NCI-H2029 (cell line): ENCODE data around the gene C3orf22.
A peak's percentile ranks its signal among the peaks of the same experiment; 100 is the strongest.

Experiments
- DNase-seq: peaks from one replicate; lab custom pipeline; 2025; lab: John Stamatoyannopoulos, UW

Gene C3orf22

GRCh38 chr3:126512026-126512425, 46.7 kb downstream of the C3orf22 start:
- DNase-seq: no peak

GRCh38 chr3:126511291-126511690, 47.4 kb downstream of the C3orf22 start:
- no peak for DNase-seq

GRCh38 chr3:126510308-126510910, 48.3 kb downstream of the C3orf22 start:
- no peak for DNase-seq

- peak; percentile 42 for DNase-seq
Observed at GRCh38 chr3:126509597-126510307, 49.0 kb downstream of the C3orf22 start.

- DNase-seq: no peak
Observed at GRCh38 chr3:126508564-126508964, 50.2 kb downstream of the C3orf22 start.

GRCh38 chr3:126507886-126508285, 50.8 kb downstream of the C3orf22 start:
- no peak for DNase-seq

DNA sequence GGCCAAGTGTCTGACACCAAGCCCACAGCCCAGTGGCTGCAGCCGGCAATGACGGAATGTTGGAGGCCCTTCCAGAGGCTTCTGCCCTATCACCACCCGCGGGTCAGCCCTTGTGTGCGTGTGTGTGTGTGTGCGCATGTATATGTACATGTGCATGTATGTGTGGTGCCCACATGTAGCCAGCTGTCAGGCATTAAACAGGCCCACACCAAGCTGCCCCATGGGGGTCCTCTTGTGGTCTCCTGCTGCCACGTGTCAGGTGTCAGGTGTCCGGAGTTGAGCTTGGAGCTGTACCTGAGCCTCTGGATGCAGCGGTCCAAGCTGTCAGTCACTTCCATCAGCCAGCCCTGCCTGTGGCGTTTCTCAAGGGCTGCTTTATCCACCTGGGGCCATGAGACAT, 55.0 kb downstream of the C3orf22 start:
- no peak for DNase-seq

DNA sequence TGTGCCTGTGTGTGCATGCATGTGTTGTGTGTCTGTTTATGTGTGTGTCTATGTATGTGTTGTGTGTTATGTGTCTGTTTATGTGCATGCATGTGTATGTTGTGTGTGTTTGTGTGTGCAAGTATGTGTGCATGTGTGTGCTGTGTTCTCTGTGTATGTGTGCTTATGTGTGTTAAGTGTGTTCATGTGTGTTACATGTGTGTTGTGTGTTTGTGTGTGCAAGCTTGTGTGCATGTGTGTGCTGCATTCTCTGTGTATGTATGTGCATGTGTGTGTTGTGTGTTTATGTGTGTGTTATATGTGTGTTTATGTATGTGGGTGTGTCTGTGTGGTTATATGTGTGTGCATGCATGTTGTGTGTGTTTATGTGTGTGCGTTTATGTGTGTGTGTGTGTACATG, 56.1 kb downstream of the C3orf22 start:
- no peak for DNase-seq

- no peak for DNase-seq
Observed at GRCh38 chr3:126501736-126502135, 57.0 kb downstream of the C3orf22 start.

GRCh38 chr3:126501054-126501453, 57.7 kb downstream of the C3orf22 start:
- no peak for DNase-seq

DNA sequence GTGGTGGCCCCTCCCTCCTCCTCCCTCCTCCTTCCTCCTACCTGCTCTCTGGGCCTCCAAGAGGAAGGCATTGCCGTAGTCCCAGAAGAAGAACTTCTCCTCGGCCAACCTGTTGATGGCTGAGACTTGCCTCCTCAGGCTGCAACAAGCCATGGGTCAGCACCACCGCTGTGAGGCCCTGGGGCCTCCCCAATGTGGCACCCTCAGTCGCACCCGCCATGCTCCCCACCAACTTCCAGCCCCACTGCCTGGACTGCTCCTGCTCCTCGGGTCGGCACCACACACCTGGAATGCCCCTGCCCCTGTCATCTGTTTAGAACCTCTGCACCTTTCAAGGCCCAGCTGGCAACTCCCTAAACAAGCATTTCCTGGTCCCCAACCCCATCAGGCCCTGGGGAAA, 58.7 kb downstream of the C3orf22 start:
- no peak for DNase-seq
